HG03139 (cell line): Measurements from ENCODE around the gene SPIB.
"Not testable (repeated sequence)": the region's sequence is repeated elsewhere in the genome, so short reads cannot be mapped to it uniquely, and the experiment has no call there.

Source experiments
- ATAC-seq: cut with Tn5 transposase; IDR thresholded peaks from one replicate; pipeline ENCODE4 v1.9.1; 2021; ENCODE audit not compliant: unreplicated experiment

Gene SPIB

DNA sequence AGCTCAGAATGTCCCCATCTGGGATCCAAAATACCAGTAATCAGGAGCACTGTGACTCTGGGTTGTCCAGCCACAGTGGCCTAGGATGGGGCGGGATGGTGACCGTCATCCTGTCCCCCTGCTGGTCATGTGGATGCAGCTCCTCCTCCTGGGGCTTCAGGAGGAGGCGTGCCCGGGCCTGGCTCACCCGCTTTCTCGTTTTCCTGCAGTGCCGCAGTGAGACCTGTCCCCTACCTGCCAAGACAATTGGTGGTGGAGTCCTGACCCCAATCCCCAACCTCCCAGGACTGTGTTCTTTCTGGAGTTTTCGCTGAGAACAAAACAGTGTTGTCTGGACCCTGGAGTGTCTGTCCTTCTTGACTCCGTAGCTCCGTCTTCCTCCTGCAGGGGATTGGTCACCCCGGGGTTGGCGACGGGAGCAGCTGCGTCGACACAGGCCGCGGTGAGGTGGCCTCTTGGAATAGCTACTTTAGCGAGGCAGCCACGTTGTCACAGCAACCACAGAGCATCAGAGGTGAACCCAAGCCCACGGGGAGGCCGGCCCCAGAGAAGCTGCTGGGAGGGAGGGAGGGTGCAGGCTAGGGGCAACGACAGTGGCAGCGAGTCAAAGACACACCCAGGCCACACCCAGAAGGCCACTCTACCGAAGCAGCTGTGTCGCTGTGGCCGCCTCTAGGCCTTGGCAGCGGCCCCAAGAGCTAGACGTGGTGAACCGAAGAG, 47.4 kb downstream of the SPIB start:
- ATAC-seq = no peak

DNA sequence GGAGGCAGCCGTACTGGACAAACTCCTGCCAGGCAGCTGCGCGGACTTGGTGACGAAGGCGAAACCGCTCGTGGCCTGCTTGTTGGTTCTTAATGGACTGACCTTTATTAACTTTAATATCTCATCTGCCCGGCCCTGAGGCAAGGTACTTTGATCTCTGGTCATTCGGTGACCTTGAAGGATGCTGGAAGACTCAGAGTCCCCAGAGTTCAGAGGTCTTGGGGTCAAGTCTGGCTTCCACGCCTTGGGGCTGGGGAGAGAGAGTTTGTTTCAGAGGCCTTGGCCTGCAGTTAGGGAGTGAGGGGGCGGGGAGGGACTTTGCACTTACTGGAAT, 47.9 kb downstream of the SPIB start:
- no peak for ATAC-seq

DNA sequence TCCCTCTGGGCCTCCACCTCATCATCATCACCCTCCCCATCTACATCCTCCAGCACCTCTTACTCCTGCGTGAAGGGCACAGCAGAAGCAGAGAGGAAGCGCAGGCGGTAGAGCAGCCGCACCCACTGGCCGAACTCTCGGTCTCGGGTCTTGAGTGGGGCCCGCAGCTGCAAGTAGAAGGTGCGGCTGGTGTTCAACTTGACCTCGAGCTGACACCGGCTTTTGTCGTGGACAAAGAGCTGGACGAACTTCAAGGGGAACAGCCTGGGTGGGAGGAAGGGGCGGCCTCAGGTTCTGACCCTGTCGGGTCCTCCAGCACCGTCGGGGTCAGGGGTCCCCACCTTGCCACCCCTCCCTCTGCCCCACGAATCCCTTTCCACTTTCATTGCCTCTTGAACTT, 48.8 kb downstream of the SPIB start:
- no peak for ATAC-seq

DNA sequence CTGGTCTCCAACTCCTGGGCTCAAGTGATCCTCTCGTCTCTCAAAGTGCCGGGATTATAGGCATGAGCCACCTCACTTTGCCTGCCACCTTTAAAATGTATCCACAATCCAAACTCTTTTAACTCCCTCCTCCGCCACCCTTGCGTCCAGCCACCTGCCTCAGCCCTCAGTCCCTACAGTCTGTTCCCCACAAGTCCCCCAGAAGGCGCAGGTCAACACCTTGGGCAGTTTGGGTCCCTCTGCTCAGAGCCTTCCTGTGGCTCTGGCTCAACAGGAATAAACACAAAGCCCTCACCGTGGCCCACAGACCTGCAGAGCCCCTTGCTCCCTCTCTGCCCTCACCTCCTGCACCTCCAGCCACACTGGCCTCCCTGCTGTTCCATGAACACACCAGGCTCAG, 50.1 kb downstream of the SPIB start:
- ATAC-seq = no peak

DNA sequence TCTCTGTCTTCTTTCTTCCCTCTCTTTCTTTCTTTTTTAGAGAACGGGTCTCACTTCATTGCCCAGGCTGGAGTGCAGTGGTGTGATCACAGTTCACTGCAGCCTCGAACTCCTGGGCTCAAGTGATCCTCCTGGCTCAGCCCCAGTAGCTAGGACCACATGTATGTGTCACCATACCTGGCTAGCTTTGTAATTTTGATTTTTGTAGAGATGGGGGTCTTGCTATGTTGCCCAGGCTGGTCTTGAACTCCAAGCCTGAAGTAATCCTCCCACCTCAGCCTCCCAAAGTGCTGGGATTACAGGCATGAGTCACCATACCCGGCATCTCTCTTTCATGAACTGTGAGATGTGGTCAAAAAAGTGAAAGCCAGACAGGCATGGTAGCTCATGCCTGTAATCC, 54.6 kb downstream of the SPIB start:
- not testable (repeated sequence) for ATAC-seq

DNA sequence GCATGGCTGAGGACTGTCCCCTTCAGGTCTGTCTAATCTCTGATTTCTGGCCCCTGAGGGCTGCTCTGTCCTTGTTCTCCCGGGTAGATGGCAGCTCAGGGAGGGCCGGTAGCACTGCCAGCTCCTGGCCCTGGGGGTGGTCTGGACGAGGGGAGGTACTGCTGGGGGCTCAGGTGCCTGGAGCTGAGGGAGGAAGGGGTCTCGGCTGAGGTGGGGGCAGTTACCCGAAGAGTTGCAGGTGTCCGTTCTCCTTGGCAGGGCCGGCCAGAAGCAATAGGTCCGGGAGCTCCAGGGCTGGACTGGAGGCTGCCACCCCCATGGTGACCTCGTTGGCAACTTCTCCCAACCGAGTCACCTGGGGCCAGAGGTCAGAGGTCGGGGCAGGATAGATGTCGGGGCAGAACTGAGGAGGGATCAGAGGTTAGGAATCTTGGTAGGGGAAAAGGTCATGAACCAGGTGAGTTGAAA, 56.4 kb downstream of the SPIB start:
- no peak for ATAC-seq

DNA sequence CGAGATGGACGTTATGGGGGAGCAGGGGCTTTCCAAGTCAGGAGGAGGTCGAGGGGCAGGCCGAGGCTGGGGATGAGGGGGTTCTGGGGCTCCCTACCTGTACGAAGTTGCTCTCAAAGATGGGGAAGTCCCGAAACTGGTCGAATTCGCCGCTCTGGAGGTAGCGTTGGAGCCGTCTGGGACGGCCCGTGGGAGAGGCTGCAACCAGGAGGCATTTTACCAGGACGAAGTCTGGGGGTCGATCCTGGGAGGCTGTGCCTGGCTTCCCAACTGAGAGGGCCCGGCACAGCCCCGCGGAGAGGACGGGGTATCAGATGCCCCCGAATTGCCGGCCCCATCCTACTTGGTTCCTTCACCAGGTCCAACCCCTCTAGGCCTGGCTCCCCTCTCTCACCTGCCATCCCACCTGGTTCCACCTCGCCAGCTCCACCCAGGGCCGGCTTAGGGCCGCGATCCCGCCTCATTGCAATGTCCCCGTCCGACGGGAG, 57.0 kb downstream of the SPIB start:
- ATAC-seq = peak; percentile 4

DNA sequence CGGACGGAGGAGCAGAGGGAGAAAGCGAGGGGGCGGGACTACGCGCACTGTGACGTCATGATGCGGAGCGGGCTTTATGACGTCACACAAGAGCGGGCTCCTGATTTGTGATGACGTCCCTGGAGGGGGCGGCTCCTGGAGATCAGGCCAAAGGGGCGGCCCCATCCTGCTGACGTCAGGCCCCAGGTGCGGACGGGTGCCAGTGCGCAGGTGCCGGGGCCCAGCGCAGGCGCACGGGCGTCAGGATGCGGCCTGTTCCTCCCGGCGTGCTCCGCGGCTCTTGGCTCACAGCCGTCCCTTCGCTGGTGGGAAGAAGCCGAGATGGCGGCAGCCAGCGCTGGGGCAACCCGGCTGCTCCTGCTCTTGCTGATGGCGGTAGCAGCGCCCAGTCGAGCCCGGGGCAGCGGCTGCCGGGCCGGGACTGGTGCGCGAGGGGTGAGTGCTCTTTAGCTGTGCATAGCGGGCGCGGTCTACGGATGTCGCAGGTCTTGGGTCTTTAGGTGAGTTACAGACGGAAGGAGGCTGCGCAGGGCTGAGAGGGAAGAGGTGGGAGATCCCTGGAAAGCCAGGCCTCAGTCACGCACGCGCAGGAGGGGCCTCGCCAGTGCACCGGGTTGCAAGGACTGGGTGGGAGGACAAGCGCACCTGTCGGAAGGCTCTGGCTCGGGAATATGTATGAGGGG, 57.6 kb downstream of the SPIB start, which contains the start of the genes EMC10 and GARIN5A:
Gene EMC10 (plus strand): TSS at position 284 of the 683 bp plus-strand sequence. CDS start 38 bp downstream, at position 322.
Gene GARIN5A (minus strand): TSS at position 625 of the 683 bp plus-strand sequence. CDS start 460 bp downstream, at position 165.
- peak; percentile 72 for ATAC-seq

DNA sequence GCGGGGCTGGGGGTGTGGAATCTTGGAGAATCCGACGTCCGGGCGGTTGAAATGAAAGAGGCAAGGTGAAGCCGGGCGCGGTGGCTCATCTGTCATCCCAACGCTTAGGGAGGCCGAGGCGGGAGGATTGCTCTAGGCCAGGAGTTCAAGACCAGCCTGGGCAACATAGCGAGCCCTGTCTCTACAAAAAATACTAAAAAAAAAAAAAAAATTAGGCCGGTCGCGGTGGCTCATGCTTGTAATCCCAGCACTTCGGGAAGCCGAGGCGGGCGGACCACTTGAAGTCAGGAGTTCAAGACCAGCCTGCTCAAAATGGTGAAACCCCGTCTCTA, 58.1 kb downstream of the SPIB start:
- no peak for ATAC-seq

DNA sequence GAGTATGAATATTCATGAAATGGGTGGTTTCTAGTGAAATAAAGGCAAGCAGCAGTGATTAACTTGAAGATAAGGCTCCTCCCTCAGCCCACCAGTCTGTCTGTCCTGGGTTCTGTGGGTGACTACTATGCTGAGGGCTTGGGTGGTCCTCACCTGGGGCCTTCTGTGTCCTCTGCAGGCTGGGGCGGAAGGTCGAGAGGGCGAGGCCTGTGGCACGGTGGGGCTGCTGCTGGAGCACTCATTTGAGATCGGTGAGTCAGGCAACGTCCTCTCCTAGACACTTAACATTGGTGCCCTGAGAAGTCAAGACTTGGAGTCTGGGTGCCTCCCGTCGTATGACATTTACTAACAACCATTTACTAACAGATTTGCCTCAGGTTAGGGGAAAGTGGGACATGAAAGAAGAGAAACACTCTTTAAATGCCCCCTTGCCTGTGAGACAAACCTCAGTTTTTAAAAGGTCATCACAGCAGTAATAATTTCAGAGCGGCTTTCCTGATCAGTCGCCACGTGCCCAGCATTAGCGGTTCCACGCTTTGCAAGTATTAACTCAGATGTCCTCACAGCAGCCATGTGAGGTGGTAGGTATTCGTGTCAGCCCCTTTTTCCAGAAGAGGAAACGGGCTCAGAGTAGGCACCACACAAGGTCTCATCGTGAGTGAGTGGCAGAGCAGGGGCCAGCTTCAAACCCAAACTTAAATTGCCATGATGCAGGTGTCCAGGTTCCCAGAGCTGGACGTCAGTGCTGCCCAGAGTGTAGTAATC, 59.2 kb downstream of the SPIB start:
- ATAC-seq = no peak

DNA sequence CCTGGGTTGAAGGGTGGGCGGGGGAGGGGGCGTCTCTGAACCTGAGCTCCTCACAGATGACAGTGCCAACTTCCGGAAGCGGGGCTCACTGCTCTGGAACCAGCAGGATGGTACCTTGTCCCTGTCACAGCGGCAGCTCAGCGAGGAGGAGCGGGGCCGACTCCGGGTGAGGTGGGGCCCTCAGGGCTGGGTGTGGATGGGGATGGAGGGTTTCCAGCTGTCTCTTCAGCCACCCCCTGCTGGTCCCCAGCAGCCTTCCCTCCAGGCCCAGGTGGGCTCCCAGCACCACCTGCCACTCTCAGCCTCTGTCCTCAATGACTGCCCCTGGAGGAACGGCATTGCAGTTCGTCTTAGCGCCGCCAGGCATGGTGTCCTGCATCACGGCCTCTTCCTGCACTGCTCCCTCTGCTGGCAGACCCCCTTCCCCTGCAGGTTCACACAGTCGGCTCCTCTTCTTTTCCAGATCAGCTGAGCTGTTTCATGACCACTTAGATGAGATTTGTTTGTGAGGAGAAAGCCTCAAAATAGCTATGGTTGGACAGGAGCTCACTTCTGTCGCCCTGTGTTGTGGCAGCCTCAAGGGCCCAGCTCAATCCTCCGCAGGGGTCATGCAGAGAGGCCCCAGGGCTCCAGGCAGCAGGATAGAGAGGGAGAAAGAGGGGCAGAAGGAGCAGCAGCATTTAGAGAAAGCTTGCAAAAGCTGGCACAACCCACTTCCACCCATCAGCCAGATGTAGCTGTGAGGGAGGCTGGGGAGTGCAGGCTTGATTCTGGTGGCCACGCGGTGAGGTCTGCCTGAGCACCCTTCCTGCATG, 60.4 kb downstream of the SPIB start:
- no peak for ATAC-seq

DNA sequence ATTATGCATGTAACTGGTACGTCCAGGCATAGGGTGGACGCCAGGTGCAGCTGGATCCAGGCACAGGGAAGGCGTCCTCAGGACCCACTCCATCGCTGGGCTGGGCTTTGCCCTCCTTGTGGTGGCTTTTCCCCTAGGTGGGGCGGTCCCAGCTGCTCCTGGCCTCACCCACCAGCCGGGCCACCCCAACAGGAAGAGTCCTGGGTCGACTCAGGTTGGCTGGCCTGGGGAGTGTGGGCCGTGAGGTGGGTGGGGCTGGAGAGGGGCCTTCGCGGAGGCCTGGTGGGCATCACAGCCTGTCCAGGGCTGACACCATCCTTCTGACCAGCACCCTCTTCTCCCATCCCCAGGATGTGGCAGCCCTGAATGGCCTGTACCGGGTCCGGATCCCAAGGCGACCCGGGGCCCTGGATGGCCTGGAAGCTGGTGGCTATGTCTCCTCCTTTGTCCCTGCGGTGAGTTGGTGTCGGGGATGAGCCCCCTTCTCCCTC, 61.1 kb downstream of the SPIB start:
- ATAC-seq = no peak

DNA sequence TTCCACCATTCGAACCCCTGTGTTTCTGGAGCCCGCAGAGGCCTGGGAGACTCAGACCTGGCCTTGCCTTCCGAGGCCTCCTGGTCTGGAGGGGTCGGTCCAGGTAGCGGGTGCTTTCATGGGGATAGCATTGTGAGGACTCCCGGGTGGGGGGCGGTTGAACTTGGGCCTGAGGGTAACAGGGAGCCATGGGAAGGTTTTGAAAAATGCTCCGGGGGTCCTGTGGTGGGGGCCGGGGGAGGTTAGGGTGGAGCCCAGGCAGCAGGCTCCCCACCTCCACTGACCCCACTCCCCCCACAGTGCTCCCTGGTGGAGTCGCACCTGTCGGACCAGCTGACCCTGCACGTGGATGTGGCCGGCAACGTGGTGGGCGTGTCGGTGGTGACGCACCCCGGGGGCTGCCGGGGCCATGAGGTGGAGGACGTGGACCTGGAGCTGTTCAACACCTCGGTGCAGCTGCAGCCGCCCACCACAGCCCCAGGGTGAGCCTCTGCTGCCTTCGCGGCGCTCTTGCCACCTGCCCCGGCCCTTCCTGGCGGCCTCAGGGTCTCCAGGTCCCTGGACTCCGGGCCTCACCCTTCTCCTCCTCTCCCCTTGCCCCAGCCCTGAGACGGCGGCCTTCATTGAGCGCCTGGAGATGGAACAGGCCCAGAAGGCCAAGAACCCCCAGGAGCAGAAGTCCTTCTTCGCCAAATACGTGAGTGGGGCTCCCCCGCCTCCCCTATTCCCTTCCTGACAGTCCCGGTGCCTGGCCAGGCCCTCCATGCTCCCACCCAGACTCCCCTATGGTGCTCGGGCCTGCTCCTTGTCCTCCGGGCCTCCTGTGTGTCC, 61.8 kb downstream of the SPIB start:
- ATAC-seq = no peak
